K562 (cell line): ENCODE data around the gene RASSF7. TPM values are rescaled to one million over a fixed set of nuclear protein-coding genes. Genes with fewer than 3 reads are reported as not detected.
A peak's percentile ranks its signal among the peaks of the same experiment; 100 is the strongest.

Source experiments
- BCLAF1 ChIP-seq, 2 experiments: fragments of 450-650 bp in 1 of 2; IDR thresholded peaks; 2 replicates each; pipeline ENCODE4 v1.6.1; 2011 to 2017; ENCODE audit warnings: low read depth in 2 of 2, antibody characterized with exemption in 1 of 2, borderline replicate concordance in 1 of 2, low read length in 1 of 2, mild to moderate bottlenecking in 1 of 2, mixed read lengths in 1 of 2; ENCODE audit not compliant: control insufficient read depth in 1 of 2
- CCAR2 ChIP-seq: fragments of 200-400 bp; formaldehyde crosslinking; IDR thresholded peaks from 2 replicates; pipeline ENCODE4 v1.6.1; 2017; ENCODE audit warnings: mild to moderate bottlenecking, low read depth, low read length
- CHD2 ChIP-seq: IDR thresholded peaks from 2 replicates; pipeline ENCODE4 v1.6.1; 2011; ENCODE audit warnings: low read depth, low read length
- GABPA ChIP-seq: fragments of 200-800 bp; sonication (Bioruptor generic); conservative IDR thresholded peaks from 2 replicates; pipeline ENCODE4 v1.6.1; 2016; ENCODE audit warnings: low read depth, missing genetic modification characterization, missing compliant biosample characterization
- HINFP ChIP-seq: fragments of 450-650 bp; conservative IDR thresholded peaks from 2 replicates; pipeline ENCODE4 v1.6.1; 2016; ENCODE audit warnings: missing genetic modification characterization, low read depth, mild to moderate bottlenecking, control low read depth, missing compliant biosample characterization
- PTRF ChIP-seq: fragments of 450-650 bp; IDR thresholded peaks from 2 replicates; pipeline ENCODE4 v1.6.1; 2016; ENCODE audit warnings: mild to moderate bottlenecking, missing genetic modification characterization, missing compliant biosample characterization
- RBBP5 ChIP-seq: fragments of 200-600 bp; sonication (generic); IDR thresholded peaks from 2 replicates; pipeline ENCODE4 v1.6.1; 2012; ENCODE audit warnings: borderline replicate concordance, mild to moderate bottlenecking, low read length, control low read depth, inconsistent platforms; ENCODE audit not compliant: insufficient read depth, poor library complexity, severe bottlenecking
- RREB1 ChIP-seq: fragments of 250-450 bp; sonication (Bioruptor Pico); IDR thresholded peaks from 2 replicates; pipeline ENCODE4 v1.4.0; 2020
- TEAD4 ChIP-seq, 2 experiments: sonication (generic) in 1 of 2; formaldehyde crosslinking in 1 of 2; IDR thresholded peaks; 2 replicates each; pipeline versions ENCODE4 v1.6.1 to v1.8.0; 2012 to 2022; ENCODE audit warnings: borderline replicate concordance in 1 of 2, inconsistent platforms in 1 of 2, low read length in 1 of 2, mild to moderate bottlenecking in 1 of 2, missing genetic modification reagents in 1 of 2
- ZFPM2 ChIP-seq: fragments of 250-450 bp; sonication (Bioruptor Pico); IDR thresholded peaks from 2 replicates; pipeline ENCODE4 v1.5.1; 2022; ENCODE audit warnings: mild to moderate bottlenecking
- ZNF217 ChIP-seq: sonication (generic); formaldehyde crosslinking; IDR thresholded peaks from 2 replicates; pipeline ENCODE4 v1.8.0; 2022; ENCODE audit warnings: mild to moderate bottlenecking, missing genetic modification reagents
- polyA plus RNA-seq, 8 experiments: library from polyadenylated mRNA; depleted of rRNA in 4 of 8; stranded (reverse) in 5 of 8; unstranded in 3 of 8; fragments of >200 nt; fragmentation: Nextera tagmentation in 2 of 8; fragmentation: Illumina TruSeq in 1 of 8; extraction: Ambion mirVana in 2 of 8; extraction: Trizol in 1 of 8; gene quantifications; 2 replicates each; pipeline versions ENCODE4 v1.2.1 to v1.2.3, GENCODE V29; 2011 to 2014; ENCODE audit warnings: inconsistent platforms in 1 of 8, missing spikeins in 1 of 8
- total RNA-seq, 7 experiments: library from RNA; depleted of rRNA in 6 of 7; stranded (reverse); fragments of >200 nt in 6 of 7; fragmentation: Illumina TruSeq in 2 of 7; extraction: Trizol in 2 of 7; gene quantifications; 2 replicates each; pipeline versions ENCODE4 v1.2.1 to v1.2.3, GENCODE V29; 2011 to 2021; ENCODE audit warnings: low replicate concordance in 1 of 7

RASSF7 gene
- total and polyA plus RNA-seq, 9 of the 15 experiments (the other 6 are each of a cell fraction or from before 2014, with no cell fraction given) = 0.41 to 45.2 (median 18.6) TPM

- TF ChIP-seq BCLAF1 (IDR thresholded peaks at IDR 0.05; ENCODE audit: borderline replicate concordance in 1 of 2, control insufficient read depth in 1 of 2, low read depth in 2 of 2, low read length in 1 of 2) (no peak), RREB1 (CRISPR knock-in tag) (no peak), RBBP5 (no peak), PTRF (tag) (no peak), CHD2 (0 out of 2 replicates have a peak, but pooled peaks have one; percentile 27), TEAD4 (IDR thresholded peaks at IDR 0.05; ENCODE audit: low read length) (no peak), TEAD4 (CRISPR knock-in tag; IDR thresholded peaks at IDR 0.05; ENCODE audit: borderline replicate concordance) (no peak), ZNF217 (CRISPR knock-in tag) (no peak), GABPA (tag) (peak; percentile 47), ZFPM2 (CRISPR knock-in tag) (no peak), CCAR2 (no peak), HINFP (no peak)
These were observed 7.8 kb downstream of the RASSF7 start (continued) for GRCh38 chr11:568306-569157.
